ENCODE data around the gene ZNF800.

DNA sequence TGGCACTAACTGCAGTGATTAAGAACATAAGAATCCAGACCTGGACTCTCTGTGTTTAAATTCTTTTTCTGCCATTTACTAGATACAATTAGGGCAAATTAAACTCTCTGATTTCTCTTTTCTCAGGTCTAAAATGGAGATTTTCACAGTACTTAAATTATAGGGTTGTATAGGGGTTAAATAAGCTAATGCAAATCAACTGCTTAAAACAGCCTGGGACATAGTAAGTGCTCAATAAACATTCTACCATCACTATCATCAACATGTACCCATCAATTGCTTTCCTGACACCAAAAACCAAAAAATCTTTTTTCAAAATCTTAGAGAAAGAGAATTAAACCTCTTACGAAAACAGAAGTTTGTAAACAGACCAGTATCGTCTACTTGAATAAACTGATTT is 4.5 kb downstream of the ZNF800 start:
- TF ChIP-seq, protein P1, sequence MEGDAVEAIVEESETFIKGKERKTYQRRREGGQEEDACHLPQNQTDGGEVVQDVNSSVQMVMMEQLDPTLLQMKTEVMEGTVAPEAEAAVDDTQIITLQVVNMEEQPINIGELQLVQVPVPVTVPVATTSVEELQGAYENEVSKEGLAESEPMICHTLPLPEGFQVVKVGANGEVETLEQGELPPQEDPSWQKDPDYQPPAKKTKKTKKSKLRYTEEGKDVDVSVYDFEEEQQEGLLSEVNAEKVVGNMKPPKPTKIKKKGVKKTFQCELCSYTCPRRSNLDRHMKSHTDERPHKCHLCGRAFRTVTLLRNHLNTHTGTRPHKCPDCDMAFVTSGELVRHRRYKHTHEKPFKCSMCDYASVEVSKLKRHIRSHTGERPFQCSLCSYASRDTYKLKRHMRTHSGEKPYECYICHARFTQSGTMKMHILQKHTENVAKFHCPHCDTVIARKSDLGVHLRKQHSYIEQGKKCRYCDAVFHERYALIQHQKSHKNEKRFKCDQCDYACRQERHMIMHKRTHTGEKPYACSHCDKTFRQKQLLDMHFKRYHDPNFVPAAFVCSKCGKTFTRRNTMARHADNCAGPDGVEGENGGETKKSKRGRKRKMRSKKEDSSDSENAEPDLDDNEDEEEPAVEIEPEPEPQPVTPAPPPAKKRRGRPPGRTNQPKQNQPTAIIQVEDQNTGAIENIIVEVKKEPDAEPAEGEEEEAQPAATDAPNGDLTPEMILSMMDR (IDR thresholded peaks at IDR 0.05), result no peak
- TF ChIP-seq POLR2A (IDR thresholded peaks at IDR 0.05), result no peak

Measured in thyroid gland (tissue), 4 donors.